GM12878 (cell line): ENCODE results near the gene TMEM161B. TPM values are rescaled to one million over a fixed set of nuclear protein-coding genes. Genes with fewer than 3 reads are reported as not detected.

Experiments used
- ATAC-seq: fragments of 200-7000 bp; cut with Tn5 transposase; 3 replicates; pipeline ENCODE4 v1.9.1; 2020; ENCODE audit warnings: mild to moderate bottlenecking, moderate library complexity
- BruUV-seq: library from RNA; stranded (reverse); fragments of 400-500 nt; replicated peaks from 2 replicates; lab custom pipeline; 2021; lab: Mats Ljungman, UMichigan
- CTCF ChIA-PET: fragments of 300-600 bp; sonication (Branson Sonifier 250); formaldehyde crosslinking; extraction: SDS; loops from one replicate; lab custom pipeline; 2021; ENCODE audit warnings: inconsistent platforms; lab: Yijun Ruan, JAX
- POLR2A ChIA-PET: fragments of 350-600 bp; formaldehyde crosslinking; extraction: SDS; loops from one replicate; lab custom pipeline; 2021; ENCODE audit warnings: inconsistent platforms; lab: Charles Lee
- RAD21 ChIA-PET: fragments of 300-600 bp; sonication (Branson Sonifier 250); formaldehyde crosslinking; loops from one replicate; lab custom pipeline; 2023; ENCODE audit warnings: antibody characterized with exemption; ENCODE audit not compliant: unreplicated experiment; lab: Charles Lee
- SMC1A ChIA-PET: fragments of 300-600 bp; sonication (Branson Sonifier 250); formaldehyde crosslinking; loops from one replicate; lab custom pipeline; 2023; ENCODE audit not compliant: unreplicated experiment, uncharacterized antibody; lab: Charles Lee
- DNase-seq: peaks from one replicate; pipeline ENCODE4 v3.0.0-alpha.2; 2011; ENCODE audit warnings: low read depth, low spot score
- FAIRE-seq: peaks from 3 replicates; lab custom pipeline; 2011; peaks lifted over from hg19 to GRCh38; lab: Jason Lieb, UNC
- H2AFZ ChIP-seq: 2 replicates; pipeline ENCODE4 v1.6.0; 2011; ENCODE audit warnings: low read depth, low read length, control low read depth; ENCODE audit not compliant: control insufficient read depth
- H3K27ac ChIP-seq: 2 replicates; pipeline ENCODE4 v1.5.1; 2011; ENCODE audit warnings: control low read depth; ENCODE audit not compliant: control insufficient read depth, insufficient read depth
- H3K27me3 ChIP-seq, 2 experiments: replicated peaks in 1 of 2; 2 replicates each; pipeline versions ENCODE4 v1.6.0 to v1.6.1; 2011; ENCODE audit warnings: low read length in 1 of 2; ENCODE audit not compliant: control insufficient read depth in 2 of 2, insufficient read depth in 2 of 2
- H3K36me3 ChIP-seq, 2 experiments: 2 replicates each; pipeline ENCODE4 v1.5.1; 2011; ENCODE audit warnings: low read length in 1 of 2; ENCODE audit not compliant: control insufficient read depth in 2 of 2, insufficient read depth in 2 of 2
- H3K4me1 ChIP-seq: 2 replicates; pipeline ENCODE4 v1.6.1; 2011; ENCODE audit warnings: mild to moderate bottlenecking, low read length, moderate library complexity, mixed read lengths; ENCODE audit not compliant: control insufficient read depth, insufficient read depth
- H3K4me2 ChIP-seq: 2 replicates; pipeline ENCODE4 v1.6.0; 2011; ENCODE audit warnings: control low read depth; ENCODE audit not compliant: control insufficient read depth, insufficient read depth
- H3K4me3 ChIP-seq: fragments of 200-600 bp; sonication (generic); 2 replicates; pipeline ENCODE4 v1.5.1; 2016
- H3K79me2 ChIP-seq: 2 replicates; pipeline ENCODE4 v1.6.0; 2011; ENCODE audit warnings: low read length; ENCODE audit not compliant: control insufficient read depth, insufficient read depth
- H3K9ac ChIP-seq: 2 replicates; pipeline ENCODE4 v1.8.0; 2011; ENCODE audit warnings: low read length, control low read depth, mixed read lengths; ENCODE audit not compliant: control insufficient read depth, insufficient read depth
- H3K9me3 ChIP-seq: replicated peaks from 3 replicates; pipeline ENCODE4 v1.5.1; 2011; ENCODE audit warnings: mild to moderate bottlenecking, low read length; ENCODE audit not compliant: control insufficient read depth, insufficient read depth
- H4K20me1 ChIP-seq: 2 replicates; pipeline ENCODE4 v1.6.0; 2011; ENCODE audit not compliant: control insufficient read depth, insufficient read depth
- CHD1 ChIP-seq: IDR thresholded peaks from 2 replicates; pipeline ENCODE4 v1.6.1; 2012; ENCODE audit warnings: low read depth, low read length, improper control_type of control experiment
- FOXK2 ChIP-seq: fragments of 450-650 bp; IDR thresholded peaks from 2 replicates; pipeline ENCODE4 v1.6.1; 2017; ENCODE audit warnings: mild to moderate bottlenecking, moderate library complexity
- GATAD2B ChIP-seq: fragments of 450-650 bp; conservative IDR thresholded peaks from 2 replicates; pipeline ENCODE4 v1.6.1; 2017; ENCODE audit warnings: low read depth, mild to moderate bottlenecking, moderate library complexity
- KAT2A ChIP-seq: conservative IDR thresholded peaks from 2 replicates; pipeline ENCODE4 v1.6.1; 2011; ENCODE audit warnings: low read depth, low read length; ENCODE audit not compliant: control insufficient read depth
- NR2F1 ChIP-seq: fragments of 450-650 bp; conservative IDR thresholded peaks from 2 replicates; pipeline ENCODE4 v1.6.1; 2017; ENCODE audit warnings: mild to moderate bottlenecking
- POLR2AphosphoS2 ChIP-seq: IDR thresholded peaks from 2 replicates; pipeline ENCODE4 v1.6.1; 2011; ENCODE audit warnings: low read depth, mild to moderate bottlenecking, low read length, improper control_type of control experiment, moderate library complexity
- RB1 ChIP-seq: fragments of 450-650 bp; formaldehyde crosslinking; IDR thresholded peaks from 2 replicates; pipeline ENCODE4 v1.6.1; 2017; ENCODE audit warnings: mild to moderate bottlenecking, borderline replicate concordance
- RELA ChIP-seq: fragments of 450-650 bp; IDR thresholded peaks from 2 replicates; pipeline ENCODE4 v1.8.0; 2014; ENCODE audit warnings: borderline replicate concordance; ENCODE audit not compliant: partially characterized antibody
- SMAD1 ChIP-seq: fragments of 450-650 bp; IDR thresholded peaks from 2 replicates; pipeline ENCODE4 v1.6.1; 2018; ENCODE audit warnings: mild to moderate bottlenecking, low read depth; ENCODE audit not compliant: partially characterized antibody
- SREBF2 ChIP-seq: IDR thresholded peaks from 2 replicates; pipeline ENCODE4 v1.6.1; 2012; ENCODE audit warnings: mild to moderate bottlenecking, low read length
- TCF12 ChIP-seq: IDR thresholded peaks from 2 replicates; pipeline ENCODE4 v1.6.1; 2011; ENCODE audit warnings: low read depth, mild to moderate bottlenecking, low read length
- ZNF384 ChIP-seq: IDR thresholded peaks from 2 replicates; pipeline ENCODE4 v1.6.1; 2012; ENCODE audit warnings: low read depth, mild to moderate bottlenecking, low read length, improper control_type of control experiment, borderline replicate concordance
- WGBS: methylation state at CpG from one replicate; pipeline ENCODE4 v1.1.6; 2016; ENCODE audit warnings: low lambda C conversion rate; ENCODE audit not compliant: insufficient replicate concordance, insufficient coverage; ENCODE audit errors: missing lambda C conversion rate; 5-methylcytosine and 5-hydroxymethylcytosine counted together
- in situ Hi-C: fragments of 300-500 bp; cut with MboI; formaldehyde crosslinking; loops from 9 replicates; pipeline ENCODE4 v1.14.3; 2018; ENCODE audit warnings: mixed read lengths
- intact Hi-C: fragments of 100-400 bp; cut with micrococcal nuclease; formaldehyde crosslinking; loops from one replicate; pipeline ENCODE4 v1.14.2; 2022; ENCODE audit not compliant: unreplicated experiment
- polyA plus RNA-seq, 11 experiments: library from polyadenylated mRNA; depleted of rRNA in 4 of 11; unstranded in 6 of 11; stranded (reverse) in 5 of 11; fragments of >200 nt; fragmentation: Nextera tagmentation in 4 of 11; fragmentation: Illumina TruSeq in 1 of 11; extraction: Ambion mirVana in 4 of 11; extraction: Trizol in 1 of 11; gene quantifications; 1 replicate in 1 of 11; 2 replicates in 10 of 11; pipeline versions ENCODE4 v1.2.1 to v1.2.3, GENCODE V29; 2011 to 2016; ENCODE audit warnings: inconsistent platforms in 2 of 11, missing spikeins in 2 of 11, low read depth in 1 of 11
- total RNA-seq, 4 experiments: library from RNA; depleted of rRNA in 3 of 4; stranded (reverse); fragments of >200 nt in 3 of 4; fragmentation: Illumina TruSeq in 1 of 4; extraction: Trizol in 1 of 4; gene quantifications; 2 replicates each; pipeline versions ENCODE4 v1.2.1 to v1.2.3, GENCODE V29; 2013 to 2021
- TF ChIP-seq, protein P1 (sequence below): IDR thresholded peaks from 2 replicates; pipeline ENCODE4 v1.6.1; 2012; ENCODE audit warnings: low read depth, low read length, improper control_type of control experiment
- TF ChIP-seq, protein P2 (sequence below): IDR thresholded peaks from 2 replicates; pipeline ENCODE4 v1.6.1; 2012; ENCODE audit warnings: low read depth, low read length, improper control_type of control experiment
- TF ChIP-seq, protein P3 (sequence below): fragments of 450-650 bp; IDR thresholded peaks from 2 replicates; pipeline ENCODE4 v1.6.1; 2014; ENCODE audit warnings: mild to moderate bottlenecking

The TMEM161B gene
- total and polyA plus RNA-seq, 10 of the 15 experiments (the other 5 are each of a cell fraction or from before 2014, with no cell fraction given): 13.8 to 38.9 (median 25.0) TPM

DNA sequence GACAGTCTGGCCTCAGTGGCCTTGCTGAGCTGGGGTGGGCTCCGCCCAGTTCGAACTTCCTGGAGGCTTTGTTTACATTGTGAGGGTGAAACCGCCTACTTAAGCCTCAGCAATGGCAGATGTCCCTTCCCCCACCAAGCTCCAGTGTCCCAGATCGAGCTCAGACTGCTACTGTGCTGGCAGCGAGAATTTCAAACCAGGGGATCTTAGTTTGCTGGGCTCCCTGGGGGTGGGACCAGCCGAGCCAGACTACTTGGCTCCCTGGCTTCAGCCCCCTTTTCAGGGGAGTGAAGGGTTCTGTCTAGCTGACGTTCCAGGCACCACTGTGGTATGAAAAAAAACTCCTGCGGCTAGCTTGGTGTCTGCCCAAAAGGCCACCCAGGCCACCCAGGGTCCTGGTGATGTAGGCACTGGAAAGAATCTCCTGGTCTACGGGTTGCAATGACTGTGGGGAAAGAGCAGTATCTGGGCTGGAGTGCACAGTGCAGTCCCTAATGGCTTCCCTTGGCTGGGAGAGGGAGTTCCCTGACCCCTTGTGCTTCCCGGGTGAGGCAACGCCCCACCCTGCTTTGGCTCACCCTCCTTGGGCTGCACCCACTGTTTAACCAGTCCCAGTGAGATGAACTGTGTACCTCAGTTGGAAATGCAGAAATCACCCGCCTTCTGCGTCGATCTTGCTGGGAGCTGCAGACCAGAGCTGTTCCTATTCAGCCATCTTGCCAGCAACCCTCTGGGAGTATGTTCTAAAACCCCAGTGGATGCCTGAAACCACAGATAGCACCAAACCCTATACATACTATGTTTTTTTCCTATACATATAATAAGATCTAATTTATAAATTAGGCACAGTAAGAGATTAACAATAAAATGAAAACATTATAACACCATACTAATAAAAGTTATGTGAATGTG lies 95.5 kb downstream of the TMEM161B start:
- ChIA-PET POLR2A (interaction anchor here (0.7 kb wide), 1 partner anchor 11 kb away, joined by 3 read pairs; no protein-coding TSS in a partner anchor), CTCF (interaction anchor here (1.0 kb wide), 1 partner anchor 10 kb away, joined by 3 read pairs; no protein-coding TSS in a partner anchor), RAD21 (no interaction called here), SMC1A (no interaction called here)
- Histone ChIP-seq H3K9ac (no peak overlapping the region), H3K9me3 (no peaks in the 10 kb centered on the region; the same call in 2 of the 3 replicates), H3K4me1 (no peaks in the 10 kb centered on the region), H3K4me2 (no peak overlapping the region), H3K79me2 (no peaks in the 10 kb centered on the region), H3K27me3 (no peaks in the 10 kb centered on the region), H2AFZ (no peak overlapping the region), H4K20me1 (no peaks in the 10 kb centered on the region), H3K4me3 (no peak overlapping the region), H3K36me3 (no peaks in the 10 kb centered on the region), H3K27ac (no peak overlapping the region)
- in situ Hi-C loops: no loop called here
- TF ChIP-seq FOXK2: 0 out of 2 replicates have a peak, but pooled peaks have one; percentile 26
- TF ChIP-seq RB1: no peak
- DNase-seq (no peak), FAIRE-seq (no peak), ATAC-seq (no peak)
- 38% methylated on average over 14 of the region's 14 CpGs for WGBS
- intact Hi-C loops: no loop called here
- no TSS peak for BruUV-seq

DNA sequence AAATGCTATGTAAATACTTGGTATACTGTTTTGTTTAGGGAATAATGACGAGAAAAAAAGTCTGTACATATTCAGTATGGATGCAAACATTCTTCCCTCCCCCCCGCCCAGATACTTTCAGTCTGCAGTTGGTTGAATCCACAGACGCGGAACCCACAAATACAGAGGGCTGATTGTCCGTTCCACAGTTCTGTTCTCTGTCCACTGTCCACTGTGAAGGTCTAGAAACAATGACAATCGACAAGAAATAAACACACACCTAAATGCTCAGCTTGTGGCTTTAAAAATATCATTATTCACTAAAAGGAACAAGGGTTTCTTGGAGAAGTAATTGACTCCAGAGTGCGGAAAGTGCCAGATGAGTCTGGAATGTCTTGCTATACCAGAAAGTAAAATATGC lies 109.1 kb downstream of the TMEM161B start:
- intact Hi-C loops (no loop called here), in situ Hi-C loops (no loop called here)
- SMC1A ChIA-PET: no interaction called here
- H3K36me3 ChIP-seq: no peaks in the 10 kb centered on the region
- WGBS: 22% methylated on average over 5 of the region's 7 CpGs
- H3K9ac ChIP-seq: no peak overlapping the region
- POLR2A ChIA-PET: no interaction called here
- no TSS peak for BruUV-seq
- RAD21 ChIA-PET: no interaction called here
- ATAC-seq: no peak
- no peak overlapping the region for H3K4me3 ChIP-seq
- no peaks in the 10 kb centered on the region for H3K27me3 ChIP-seq
- H3K4me2 ChIP-seq: no peak overlapping the region
- H3K4me1 ChIP-seq: no peaks in the 10 kb centered on the region
- no peak overlapping the region for H3K27ac ChIP-seq
- no peak for TF ChIP-seq SREBF2
- TF ChIP-seq, protein P1, sequence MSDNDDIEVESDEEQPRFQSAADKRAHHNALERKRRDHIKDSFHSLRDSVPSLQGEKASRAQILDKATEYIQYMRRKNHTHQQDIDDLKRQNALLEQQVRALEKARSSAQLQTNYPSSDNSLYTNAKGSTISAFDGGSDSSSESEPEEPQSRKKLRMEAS: no peak
- no peak for TF ChIP-seq TCF12
- no peak for TF ChIP-seq GATAD2B
- TF ChIP-seq, protein P2, sequence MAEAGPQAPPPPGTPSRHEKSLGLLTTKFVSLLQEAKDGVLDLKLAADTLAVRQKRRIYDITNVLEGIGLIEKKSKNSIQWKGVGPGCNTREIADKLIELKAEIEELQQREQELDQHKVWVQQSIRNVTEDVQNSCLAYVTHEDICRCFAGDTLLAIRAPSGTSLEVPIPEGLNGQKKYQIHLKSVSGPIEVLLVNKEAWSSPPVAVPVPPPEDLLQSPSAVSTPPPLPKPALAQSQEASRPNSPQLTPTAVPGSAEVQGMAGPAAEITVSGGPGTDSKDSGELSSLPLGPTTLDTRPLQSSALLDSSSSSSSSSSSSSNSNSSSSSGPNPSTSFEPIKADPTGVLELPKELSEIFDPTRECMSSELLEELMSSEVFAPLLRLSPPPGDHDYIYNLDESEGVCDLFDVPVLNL: no peak
- no peak for TF ChIP-seq POLR2AphosphoS2
- TF ChIP-seq SMAD1: no peak
- no peak for TF ChIP-seq RELA
- TF ChIP-seq NR2F1: no peak
- TF ChIP-seq, protein P3, sequence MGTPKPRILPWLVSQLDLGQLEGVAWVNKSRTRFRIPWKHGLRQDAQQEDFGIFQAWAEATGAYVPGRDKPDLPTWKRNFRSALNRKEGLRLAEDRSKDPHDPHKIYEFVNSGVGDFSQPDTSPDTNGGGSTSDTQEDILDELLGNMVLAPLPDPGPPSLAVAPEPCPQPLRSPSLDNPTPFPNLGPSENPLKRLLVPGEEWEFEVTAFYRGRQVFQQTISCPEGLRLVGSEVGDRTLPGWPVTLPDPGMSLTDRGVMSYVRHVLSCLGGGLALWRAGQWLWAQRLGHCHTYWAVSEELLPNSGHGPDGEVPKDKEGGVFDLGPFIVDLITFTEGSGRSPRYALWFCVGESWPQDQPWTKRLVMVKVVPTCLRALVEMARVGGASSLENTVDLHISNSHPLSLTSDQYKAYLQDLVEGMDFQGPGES: no peak
- TF ChIP-seq KAT2A: no peak
- TF ChIP-seq ZNF384: no peak
- no peak for TF ChIP-seq CHD1
- H3K79me2 ChIP-seq: no peaks in the 10 kb centered on the region
- no peaks in the 10 kb centered on the region for H3K9me3 ChIP-seq
- DNase-seq: no peak
- H4K20me1 ChIP-seq: no peaks in the 10 kb centered on the region
- FAIRE-seq: no peak
- CTCF ChIA-PET: no interaction called here
- no peak overlapping the region for H2AFZ ChIP-seq
